ENCODE data around the gene DLGAP4. TPM values are rescaled to one million over a fixed set of nuclear protein-coding genes. Genes with fewer than 3 reads are reported as not detected.

DLGAP4 gene
- total RNA-seq, 1 experiment from 2014 or later, result 40.3 TPM

DNA sequence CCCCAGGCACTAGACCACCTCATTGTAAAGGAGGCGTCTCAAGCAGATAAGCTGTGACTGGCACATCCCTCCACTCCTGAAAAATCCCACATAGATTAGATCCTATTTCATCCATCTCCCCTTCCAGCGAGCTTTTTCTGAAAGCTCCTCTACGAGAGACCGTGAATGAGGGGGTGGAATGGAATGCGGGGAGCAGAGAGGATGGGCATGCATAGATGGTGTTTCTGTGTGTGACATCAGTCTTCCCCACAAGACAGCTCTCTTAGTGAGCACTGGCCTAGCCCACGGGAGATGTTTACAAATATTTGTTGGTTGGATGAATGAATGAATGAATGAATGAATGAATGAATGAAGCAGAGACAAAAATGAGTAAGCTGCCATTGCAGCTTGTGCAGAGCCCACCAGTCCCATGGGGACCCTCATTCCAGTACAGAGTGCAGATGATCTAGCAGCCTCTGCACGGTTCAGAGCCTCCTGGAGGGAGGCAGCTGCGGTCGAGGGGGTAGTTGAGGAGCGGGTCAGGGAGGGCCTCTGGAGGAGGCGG, 98.4 kb downstream of the DLGAP4 start:
- H4K20me1 ChIP-seq (ENCODE audit: insufficient read depth), result no peaks in the 10 kb centered on the region
- RAD21 ChIA-PET (ENCODE audit: low non-redundant PET in 1 of 2, low total read pairs in 2 of 2, uncharacterized antibody in 2 of 2, unreplicated experiment in 2 of 2), result no interaction called here
- no peaks in the 10 kb centered on the region for H3K36me3 ChIP-seq (ENCODE audit: control insufficient read depth in 1 of 2, insufficient read depth in 2 of 2, low read length in 2 of 2)
- no peaks in the 10 kb centered on the region for H3K27me3 ChIP-seq (ENCODE audit: insufficient read depth, low read length)
- H2AFZ ChIP-seq (ENCODE audit: low read depth, low read length, poor library complexity, severe bottlenecking), result no peak overlapping the region
- no peaks in the 10 kb centered on the region for H3K9me3 ChIP-seq (ENCODE audit: control insufficient read depth in 1 of 2, insufficient read depth in 1 of 2, low read depth in 1 of 2, low read length in 2 of 2)
- CTCF ChIA-PET, result no interaction called here
- DNase-seq (ENCODE audit: low read depth, low spot score) (no peak), ATAC-seq (no peak)
- H3K27ac ChIP-seq (ENCODE audit: low read depth, low read length), result no peak overlapping the region
- H3K4me1 ChIP-seq (ENCODE audit: control insufficient read depth in 1 of 2, insufficient read depth in 2 of 2, low read length in 2 of 2), result peaks cover 0 to 15% of the 10 kb centered on the region in 2 experiments; a peak in 2 of 4 replicates
- no peak overlapping the region for H3K9ac ChIP-seq (ENCODE audit: low read length)
- no peak overlapping the region for H3K4me3 ChIP-seq (replicated peaks in 1 of 2; ENCODE audit: low read depth in 1 of 2, low read length in 2 of 2)
- no TSS peak for BruUV-seq (replicated peaks)
- H3K79me2 ChIP-seq (ENCODE audit: insufficient read depth, low read length), result no peaks in the 10 kb centered on the region
- no peak for TF ChIP-seq EZH2phosphoT487 (IDR thresholded peaks at IDR 0.05; ENCODE audit: borderline replicate concordance)
- TF ChIP-seq CEBPB (IDR thresholded peaks at IDR 0.05; ENCODE audit: low read depth), result no peak
- intact Hi-C loops (cut with micrococcal nuclease), result no loop called here
- POLR2A ChIA-PET, result no interaction called here
- no peak overlapping the region for H3K4me2 ChIP-seq (ENCODE audit: low read length)
- H3K9me2 ChIP-seq (ENCODE audit: insufficient read depth), result no peaks in the 10 kb centered on the region

GRCh38 chr20:36405255-36405654, 99.1 kb downstream of the DLGAP4 start:
- ATAC-seq (no peak), DNase-seq (ENCODE audit: low read depth, low spot score) (no peak)
- ChIA-PET CTCF (no interaction called here), RAD21 (ENCODE audit: low non-redundant PET in 1 of 2, low total read pairs in 2 of 2, uncharacterized antibody in 2 of 2, unreplicated experiment in 2 of 2) (no interaction called here), POLR2A (no interaction called here)
- Histone ChIP-seq H3K9ac (ENCODE audit: low read length) (no peak overlapping the region), H2AFZ (ENCODE audit: low read depth, low read length, poor library complexity, severe bottlenecking) (no peak overlapping the region), H4K20me1 (ENCODE audit: insufficient read depth) (no peaks in the 10 kb centered on the region), H3K9me3 (ENCODE audit: control insufficient read depth in 1 of 2, insufficient read depth in 1 of 2, low read depth in 1 of 2, low read length in 2 of 2) (no peaks in the 10 kb centered on the region), H3K4me3 (replicated peaks in 1 of 2; ENCODE audit: low read depth in 1 of 2, low read length in 2 of 2) (no peak overlapping the region), H3K9me2 (ENCODE audit: insufficient read depth) (no peaks in the 10 kb centered on the region), H3K27me3 (ENCODE audit: insufficient read depth, low read length) (no peaks in the 10 kb centered on the region), H3K27ac (ENCODE audit: low read depth, low read length) (no peak overlapping the region), H3K36me3 (ENCODE audit: control insufficient read depth in 1 of 2, insufficient read depth in 2 of 2, low read length in 2 of 2) (no peaks in the 10 kb centered on the region), H3K79me2 (ENCODE audit: insufficient read depth, low read length) (no peaks in the 10 kb centered on the region), H3K4me2 (ENCODE audit: low read length) (no peak overlapping the region), H3K4me1 (ENCODE audit: control insufficient read depth in 1 of 2, insufficient read depth in 2 of 2, low read length in 2 of 2) (peaks cover 0 to 11% of the 10 kb centered on the region in 2 experiments; a peak in 2 of 4 replicates)
- intact Hi-C loops (cut with micrococcal nuclease), result no loop called here
- no TSS peak for BruUV-seq (replicated peaks)
- no peak for TF ChIP-seq REST (IDR thresholded peaks at IDR 0.05; ENCODE audit: low read depth)
- TF ChIP-seq EGR1 (IDR thresholded peaks at IDR 0.05; ENCODE audit: low read depth), result no peak
- no peak for TF ChIP-seq RAD21 (IDR thresholded peaks at IDR 0.05; ENCODE audit: low read depth)
- TF ChIP-seq SRF (IDR thresholded peaks at IDR 0.05; ENCODE audit: low read depth), result no peak
- no peak for TF ChIP-seq JUND (IDR thresholded peaks at IDR 0.05)
- TF ChIP-seq FOSL1 (IDR thresholded peaks at IDR 0.05; ENCODE audit: low read depth), result no peak
- no peak for TF ChIP-seq ATF3 (IDR thresholded peaks at IDR 0.05)
- TF ChIP-seq ZBTB33 (IDR thresholded peaks at IDR 0.05; ENCODE audit: extremely low read depth, insufficient replicate concordance, low read length), result no peak
- no peak for TF ChIP-seq YY1 (IDR thresholded peaks at IDR 0.05; ENCODE audit: extremely low read depth, insufficient replicate concordance, low read depth, low read length)
- TF ChIP-seq POLR2A (IDR thresholded peaks at IDR 0.05; ENCODE audit: borderline replicate concordance, extremely low read depth, insufficient read depth, insufficient read length), result no peak
- no peak for TF ChIP-seq CEBPB (IDR thresholded peaks at IDR 0.05; ENCODE audit: low read depth)
- no peak for TF ChIP-seq CTCF (IDR thresholded peaks at IDR 0.05 in 2 of 3, conservative IDR thresholded peaks at IDR 0.05 in 1 of 3; ENCODE audit: borderline replicate concordance in 1 of 3, insufficient read depth in 1 of 3, low read depth in 2 of 3, low read length in 2 of 3)
